ENCODE results near the gene SEC24B. TPM values are rescaled to one million over a fixed set of nuclear protein-coding genes. Genes with fewer than 3 reads are reported as not detected.

Gene SEC24B
- total RNA-seq (2014; rRNA removed; shearing (Covaris generic)): 12.9 and 18.6 TPM in 2 replicates

- DNase-seq (ENCODE audit: low read depth): peak; percentile 72
Observed at GRCh38 chr4:109433205-109434006, at the start of gene SEC24B. Gene SEC24B (plus strand): TSS chr4:109433815. CDS start chr4:109433870, 55 bp downstream.

GRCh38 chr4:109383823-109384222, 49.8 kb upstream of the SEC24B start:
- no peak for DNase-seq (ENCODE audit: low read depth)

GRCh38 chr4:109385260-109385659, 48.4 kb upstream of the SEC24B start:
- DNase-seq (ENCODE audit: low read depth): no peak

- no peak for DNase-seq (ENCODE audit: low read depth)
Observed at GRCh38 chr4:109389369-109390114, 44.1 kb upstream of the SEC24B start.

DNA sequence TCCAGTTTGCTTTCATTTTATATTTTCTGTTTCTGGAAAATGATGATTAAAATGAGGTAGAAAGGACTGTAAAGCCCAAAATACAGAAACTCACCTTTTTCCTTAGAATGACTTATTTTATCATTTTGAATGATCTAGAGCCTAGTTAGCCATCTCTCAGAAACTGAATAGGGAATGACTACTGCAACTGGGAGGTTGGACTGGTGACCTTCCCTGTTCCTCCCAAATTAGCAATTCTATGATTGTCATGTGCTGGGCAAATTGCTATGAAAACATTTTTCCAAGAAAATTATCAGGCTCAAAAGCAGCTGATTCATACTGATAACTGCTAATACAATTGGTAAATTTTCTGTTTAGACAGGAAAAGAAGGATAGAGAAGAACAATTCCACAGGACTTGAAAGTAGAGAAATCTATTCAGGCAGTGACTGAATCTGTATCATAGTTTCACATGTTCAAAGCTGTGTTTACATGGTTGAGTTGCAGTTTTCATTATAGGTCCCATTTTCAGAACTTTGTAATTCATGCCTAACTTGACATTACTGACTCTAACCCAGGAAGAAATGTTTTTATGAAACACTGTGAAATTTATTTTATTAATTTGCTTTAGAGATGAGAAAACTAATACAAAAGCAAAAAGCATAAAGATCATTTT, 43.4 kb upstream of the SEC24B start:
- no peak for DNase-seq (ENCODE audit: low read depth)

DNA sequence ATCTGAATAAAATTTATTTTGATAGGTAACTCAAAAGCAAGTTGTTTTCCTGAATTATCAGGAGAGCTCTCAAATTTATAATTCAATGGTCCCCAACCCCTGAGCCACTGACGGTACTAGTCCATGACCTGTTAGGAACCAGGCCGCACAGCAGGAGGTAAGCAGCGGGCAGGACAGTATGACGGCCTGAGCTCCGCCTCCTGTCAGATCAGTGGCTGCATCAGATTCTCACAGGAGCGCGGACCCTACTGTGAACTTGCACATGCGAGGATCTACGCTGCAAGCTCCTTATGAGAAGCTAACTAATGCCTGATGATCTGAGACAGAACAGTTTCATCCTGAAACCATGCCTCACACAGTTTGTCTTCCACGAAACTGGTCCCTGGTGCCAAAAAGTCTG, 37.9 kb upstream of the SEC24B start:
- no peak for DNase-seq (ENCODE audit: low read depth)

DNA sequence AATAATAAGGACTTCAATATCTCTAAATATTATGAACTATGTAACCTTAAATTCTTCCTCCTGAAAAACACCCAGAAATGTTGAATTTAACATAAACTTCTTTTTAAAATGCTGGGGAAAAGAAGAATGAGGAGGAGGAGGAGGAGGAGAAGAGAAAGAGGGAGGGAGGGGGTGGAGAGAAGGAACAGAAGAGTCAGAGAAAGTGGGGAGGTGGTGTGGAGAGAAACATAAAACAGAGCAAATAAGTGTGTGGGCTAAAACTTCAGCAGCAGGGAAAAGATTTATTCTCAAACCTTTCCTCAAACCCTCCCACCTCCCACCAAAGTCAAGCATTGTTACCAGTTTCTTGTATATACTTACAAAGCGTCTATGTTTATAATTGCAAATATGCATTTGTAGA, 34.7 kb upstream of the SEC24B start:
- no peak for DNase-seq (ENCODE audit: low read depth)

DNA sequence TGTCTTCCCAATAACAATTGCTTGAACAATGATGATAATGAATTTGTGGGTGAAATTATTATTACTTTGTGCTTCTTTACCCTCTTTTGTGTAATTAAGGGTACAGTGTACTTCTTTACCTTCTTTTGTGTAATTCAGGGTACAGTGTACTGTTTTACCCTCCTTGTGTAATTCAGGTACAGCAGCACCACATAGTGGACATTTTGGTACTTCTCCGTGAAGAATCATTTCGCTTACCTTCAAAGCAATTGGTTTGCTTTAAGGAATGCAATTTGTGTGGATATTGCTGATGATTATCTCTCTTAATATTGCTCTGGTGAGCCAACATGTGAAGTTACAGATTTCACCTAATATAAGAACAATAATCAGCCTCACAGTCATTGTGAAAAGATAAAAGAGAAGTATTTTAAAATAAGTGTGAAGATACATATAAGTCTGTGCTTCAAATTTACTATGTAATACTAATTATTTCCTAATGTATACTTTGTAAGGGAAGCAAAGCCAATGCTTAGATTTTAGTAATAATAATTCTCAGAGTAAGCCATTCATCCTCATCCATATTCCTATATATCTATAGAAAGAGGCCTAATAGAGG, 27.2 kb upstream of the SEC24B start:
- DNase-seq (ENCODE audit: low read depth): peak; percentile 47

DNA sequence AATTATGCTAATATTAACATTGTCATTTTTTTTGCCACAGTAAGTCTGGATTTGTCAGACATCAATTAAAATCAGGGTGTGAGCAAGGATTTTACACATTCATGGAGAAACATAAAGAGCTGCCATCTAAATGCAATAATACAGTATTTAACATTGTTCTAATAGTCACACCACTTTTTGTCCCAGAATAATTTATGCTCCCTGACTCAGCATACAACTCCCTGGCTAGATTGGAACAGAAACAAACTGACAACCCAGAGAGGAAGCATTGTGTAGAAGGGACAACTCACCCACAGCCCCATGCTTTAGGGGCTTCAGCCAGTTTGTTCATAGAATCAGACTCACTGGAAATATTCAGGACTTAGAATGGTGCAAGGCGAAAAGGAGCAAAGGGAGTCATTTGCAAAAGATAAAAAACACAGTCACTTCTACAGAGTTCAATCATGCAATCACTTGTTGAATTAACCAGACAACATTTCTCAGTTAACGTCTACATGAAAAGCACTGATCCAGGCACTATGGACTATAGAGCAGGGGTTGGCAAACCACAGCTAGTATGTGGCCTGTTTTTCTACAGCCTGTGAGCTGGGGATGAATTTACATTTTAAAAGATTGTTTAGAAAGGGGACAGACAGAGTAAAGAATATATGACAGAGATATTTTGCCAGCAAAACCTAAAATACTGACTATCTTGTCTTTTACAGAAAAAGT, 26.4 kb upstream of the SEC24B start:
- DNase-seq (ENCODE audit: low read depth): no peak

DNA sequence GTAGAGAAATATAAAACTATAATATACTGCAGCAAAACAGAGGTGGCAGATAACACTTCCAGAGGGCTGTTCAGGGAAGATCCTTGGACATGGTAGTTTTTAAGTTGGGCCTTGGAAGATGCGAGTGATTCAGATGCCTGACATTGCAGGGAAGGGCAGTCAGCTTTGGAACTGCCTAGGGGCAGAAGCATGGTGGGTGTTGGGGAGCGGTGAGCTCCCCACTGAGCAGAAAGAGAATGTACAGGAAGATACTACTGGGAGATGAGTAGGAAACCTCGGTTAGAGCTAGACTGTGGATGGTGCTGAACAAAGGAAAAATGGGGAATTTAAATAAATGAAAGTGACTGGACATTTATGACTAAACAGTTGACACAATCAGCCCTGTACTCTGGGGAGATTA, 24.9 kb upstream of the SEC24B start:
- peak; percentile 50 for DNase-seq (ENCODE audit: low read depth)

GRCh38 chr4:109410226-109410625, 23.4 kb upstream of the SEC24B start:
- no peak for DNase-seq (ENCODE audit: low read depth)

- DNase-seq (ENCODE audit: low read depth): peak; percentile 36
Observed at GRCh38 chr4:109410776-109411175, 22.8 kb upstream of the SEC24B start.

DNA sequence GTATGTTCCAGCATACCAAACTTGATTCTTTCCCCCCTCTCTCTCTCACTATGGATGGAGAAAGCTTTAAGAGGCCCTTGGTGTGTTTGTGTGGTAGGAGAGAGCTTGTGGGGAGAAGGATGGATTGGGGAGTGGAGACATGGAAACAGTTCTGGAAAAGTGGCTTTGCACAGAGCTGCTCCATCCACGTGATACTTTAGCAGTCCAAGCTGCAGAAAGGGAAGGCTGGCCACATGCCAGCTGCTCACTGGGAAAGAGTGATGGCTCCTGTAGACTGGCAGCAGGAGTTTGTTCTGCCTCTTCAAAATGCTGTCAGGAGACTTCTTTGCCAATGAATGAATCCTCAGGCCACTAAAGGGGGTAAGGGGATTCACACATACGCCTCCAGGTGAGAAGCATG, 21.7 kb upstream of the SEC24B start:
- DNase-seq (ENCODE audit: low read depth): peak; percentile 14

- no peak for DNase-seq (ENCODE audit: low read depth)
Observed at GRCh38 chr4:109412776-109413175, 20.8 kb upstream of the SEC24B start.

- DNase-seq (ENCODE audit: low read depth): peak; percentile 3
Observed at GRCh38 chr4:109414938-109415337, 18.7 kb upstream of the SEC24B start.

GRCh38 chr4:109418588-109418987, 15.0 kb upstream of the SEC24B start:
- no peak for DNase-seq (ENCODE audit: low read depth)

DNA sequence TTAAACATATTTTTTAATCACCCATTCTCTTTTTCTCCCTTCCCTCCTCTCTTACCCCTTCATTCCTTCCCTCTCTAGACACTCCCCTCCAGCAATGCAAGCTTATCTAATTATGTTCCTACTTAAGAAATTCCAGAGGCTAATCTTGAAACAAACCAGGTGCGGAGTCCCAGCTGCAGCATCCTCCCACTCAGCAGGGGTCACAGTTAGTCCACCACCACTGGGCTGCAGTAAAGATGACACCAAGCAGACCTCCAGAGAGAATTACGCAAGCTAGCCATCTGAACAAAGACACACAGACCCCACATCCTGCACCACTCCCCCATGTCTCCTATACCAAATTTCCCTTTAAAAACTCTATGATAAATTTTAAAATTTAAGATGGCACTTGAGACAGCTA, 13.9 kb upstream of the SEC24B start:
- DNase-seq (ENCODE audit: low read depth): no peak

GRCh38 chr4:109424093-109424841, 9.3 kb upstream of the SEC24B start:
- no peak for DNase-seq (ENCODE audit: low read depth)

DNA sequence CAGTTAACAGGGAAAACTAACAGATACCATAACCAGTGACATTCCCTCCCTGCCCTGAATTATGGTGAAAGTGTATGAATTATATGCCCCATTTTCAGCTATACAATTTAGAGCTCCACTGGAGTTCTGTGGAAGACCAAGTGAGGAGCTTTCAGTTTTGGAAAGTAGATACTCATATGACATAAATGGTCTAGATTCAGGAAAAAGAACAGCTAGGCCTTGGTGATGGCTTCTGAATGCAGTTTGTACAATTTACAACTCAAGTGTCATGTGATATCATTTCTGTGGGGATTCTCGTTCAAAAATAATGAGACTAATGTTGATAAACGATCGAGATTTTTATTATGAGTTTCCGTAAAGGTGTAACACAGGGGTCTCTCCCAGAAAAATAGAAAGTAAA, 8.2 kb upstream of the SEC24B start:
- DNase-seq (ENCODE audit: low read depth): no peak

DNA sequence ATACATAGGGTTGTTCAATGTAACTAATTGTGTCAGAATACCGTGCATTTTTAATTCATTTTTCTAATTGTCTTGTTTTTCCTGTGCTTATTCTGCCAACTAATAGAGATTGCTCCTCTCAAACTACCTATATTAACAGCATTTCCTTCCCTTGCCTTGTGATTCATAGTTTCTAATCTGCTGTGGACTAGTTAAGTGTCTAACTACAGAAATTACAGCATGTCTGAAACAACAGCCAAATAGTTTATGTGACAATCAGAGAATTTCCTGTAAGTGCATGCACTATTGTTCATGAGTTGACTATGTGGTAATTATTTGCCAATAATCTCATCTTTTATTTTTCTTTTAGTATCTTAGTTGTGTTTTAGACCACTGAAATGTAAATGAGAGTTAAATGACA, 4.1 kb upstream of the SEC24B start:
- no peak for DNase-seq (ENCODE audit: low read depth)

GRCh38 chr4:109432203-109432602, 1.4 kb upstream of the SEC24B start:
- DNase-seq (ENCODE audit: low read depth): no peak
